Left ventricle myocardium inferior (tissue), 1 donor: ENCODE data around the gene LMNTD2. TPM values are rescaled to one million over a fixed set of nuclear protein-coding genes. Genes with fewer than 3 reads are reported as not detected.
A peak's percentile ranks its signal among the peaks of the same experiment; 100 is the strongest.

ENCODE experiments used
- DNase-seq: peaks from one replicate; pipeline ENCODE4 v3.0.0-alpha.2; 2020
- H3K27ac ChIP-seq: fragments of 200-600 bp; replicated peaks from 2 replicates; pipeline ENCODE4 v1.8.0; 2021
- H3K27me3 ChIP-seq: fragments of 200-600 bp; 2 replicates; pipeline ENCODE4 v1.8.0; 2021; ENCODE audit warnings: low read depth
- H3K36me3 ChIP-seq: fragments of 200-600 bp; 2 replicates; pipeline ENCODE4 v1.8.0; 2021
- H3K4me1 ChIP-seq: fragments of 200-600 bp; 2 replicates; pipeline ENCODE4 v1.8.0; 2021
- H3K4me3 ChIP-seq: fragments of 200-600 bp; 2 replicates; pipeline ENCODE4 v1.8.0; 2021; ENCODE audit warnings: mild to moderate bottlenecking, moderate library complexity
- H3K9me3 ChIP-seq: fragments of 200-600 bp; replicated peaks from 2 replicates; pipeline ENCODE4 v1.8.0; 2021
- CTCF ChIP-seq: fragments of 200-600 bp; IDR thresholded peaks from 2 replicates; pipeline ENCODE4 v1.8.0; 2021; ENCODE audit warnings: antibody characterized with exemption, mild to moderate bottlenecking, borderline replicate concordance
- intact Hi-C: fragments of 100-400 bp; cut with micrococcal nuclease; formaldehyde crosslinking; loops from one replicate; pipeline ENCODE4 v1.11.0; 2022
- total RNA-seq: library from RNA; stranded (reverse); fragmentation: NEBNext Ultra II Directional; extraction: Animal tissue kit (Norgen Biotek cat#: 25700); gene quantifications from one replicate; pipeline ENCODE4 v1.2.1, GENCODE V29; 2021
- donor health status: DM: no; HTN: yes; CAD: no; lungs with severe emphysema.

Gene LMNTD2
- total RNA-seq, 1 donor from 2014 or later = 0.52 TPM

- H3K27ac ChIP-seq = no peak overlapping the region
- peaks cover 11% of the 10 kb centered on the region for H3K4me1 ChIP-seq
- H3K27me3 ChIP-seq = no peaks in the 10 kb centered on the region
- intact Hi-C loops = no loop called here
- peaks cover 9% of the 10 kb centered on the region for H3K9me3 ChIP-seq
- H3K4me3 ChIP-seq = no peak overlapping the region
- H3K36me3 ChIP-seq = peaks cover 34% of the 10 kb centered on the region
- no peak for DNase-seq
- no peak for TF ChIP-seq CTCF
Measured at GRCh38 chr11:514606-515005, 45.9 kb downstream of the LMNTD2 start.

GRCh38 chr11:512761-513595 is 47.6 kb downstream of the LMNTD2 start:
- intact Hi-C loops = no loop called here
- no peak for TF ChIP-seq CTCF
- no peaks in the 10 kb centered on the region for H3K27me3 ChIP-seq
- no peak for DNase-seq
- H3K36me3 ChIP-seq = peaks cover 49% of the 10 kb centered on the region
- H3K4me3 ChIP-seq = no peak overlapping the region
- H3K4me1 ChIP-seq = peaks cover 6% of the 10 kb centered on the region
- H3K9me3 ChIP-seq = peaks cover 9% of the 10 kb centered on the region
- no peak overlapping the region for H3K27ac ChIP-seq

GRCh38 chr11:508956-509355 is 51.6 kb downstream of the LMNTD2 start:
- no peaks in the 10 kb centered on the region for H3K9me3 ChIP-seq
- H3K4me1 ChIP-seq = peaks cover 37% of the 10 kb centered on the region
- no peaks in the 10 kb centered on the region for H3K27me3 ChIP-seq
- intact Hi-C loops = no loop called here
- H3K4me3 ChIP-seq = no peak overlapping the region
- no peak for DNase-seq
- H3K36me3 ChIP-seq = peaks cover 45% of the 10 kb centered on the region
- TF ChIP-seq CTCF = no peak
- H3K27ac ChIP-seq = no peak overlapping the region

GRCh38 chr11:507727-508515 is 52.6 kb downstream of the LMNTD2 start:
- Histone ChIP-seq H3K4me1 (peaks cover 48% of the 10 kb centered on the region), H3K27me3 (no peaks in the 10 kb centered on the region), H3K36me3 (peaks cover 38% of the 10 kb centered on the region), H3K9me3 (no peaks in the 10 kb centered on the region), H3K27ac (peak overlapping the region; percentile 99), H3K4me3 (peak overlapping the region; percentile 86)
- no peak for DNase-seq
- no peak for TF ChIP-seq CTCF
- intact Hi-C loops = no loop called here

- H3K36me3 ChIP-seq = peaks cover 36% of the 10 kb centered on the region
- peak; percentile 99 for DNase-seq
- peak within 1 kb of the TSS; percentile 86 for H3K4me3 ChIP-seq
- H3K9me3 ChIP-seq = no peaks in the 10 kb centered on the region
- intact Hi-C loops = no loop called here
- H3K27me3 ChIP-seq = no peaks in the 10 kb centered on the region
- no peak for TF ChIP-seq CTCF
- peaks cover 55% of the 10 kb centered on the region for H3K4me1 ChIP-seq
- peak within 1 kb of the TSS; percentile 99 for H3K27ac ChIP-seq
Measured at GRCh38 chr11:506995-507726, 53.4 kb downstream of the LMNTD2 start, which contains the start of gene RNH1. Gene RNH1, minus strand, starts transcription at chr11:507242. Its CDS starts 5,080 bp downstream, at chr11:502162.
